Putamen (tissue), 1 donor: Measurements from ENCODE around the gene ADAMTS5.

Experiments used
- DNase-seq: peaks from one replicate; pipeline ENCODE4 v3.0.0-alpha.2; 2016; ENCODE audit warnings: low spot score

Gene ADAMTS5

DNA sequence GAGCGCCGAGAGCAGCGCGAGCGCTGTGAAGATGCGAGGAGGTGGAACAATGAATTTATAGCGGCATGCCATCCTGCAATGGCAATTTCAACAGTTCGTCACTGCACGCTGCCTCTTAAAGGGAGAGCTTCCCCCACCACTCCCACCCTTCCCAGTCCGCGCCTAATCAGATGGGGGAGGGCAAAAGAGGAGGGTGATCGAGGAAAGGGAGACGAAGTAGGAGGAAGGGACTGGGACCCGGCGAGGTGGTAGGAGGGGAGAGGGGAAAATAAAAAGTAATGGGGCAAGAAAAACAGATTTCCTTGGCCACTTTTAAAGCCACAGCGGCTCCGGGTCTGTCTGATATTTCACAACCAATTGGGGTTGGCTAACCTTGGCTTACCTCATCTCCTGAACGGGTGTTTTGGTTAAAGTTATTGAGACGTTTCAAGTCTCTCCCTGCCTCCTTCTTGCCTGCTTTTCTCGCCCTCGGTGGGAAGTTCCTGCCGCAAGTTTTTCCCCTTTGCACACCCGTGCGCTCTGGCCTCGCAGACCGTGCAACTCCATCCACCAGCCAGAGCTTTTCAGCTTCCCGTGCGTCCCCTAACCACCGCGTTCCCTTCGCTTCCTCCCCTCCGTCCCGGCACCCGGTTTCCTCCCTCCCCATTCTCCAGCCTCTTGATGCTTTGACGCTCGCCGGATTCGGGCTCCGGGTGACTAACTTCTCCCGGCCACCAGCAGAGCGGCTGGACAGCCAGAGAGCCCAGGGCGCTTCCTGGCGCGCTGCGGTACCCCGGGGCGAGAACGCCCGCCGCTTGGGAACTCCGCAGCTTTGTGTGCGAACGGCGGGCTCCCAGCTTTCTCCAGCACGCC, at the start of gene ADAMTS5:
ADAMTS5 (minus strand) TSS at position 27 of the 852 bp plus-strand sequence. CDS start 697 bp downstream, outside the sequence.
- peak; percentile 59 for DNase-seq

DNA sequence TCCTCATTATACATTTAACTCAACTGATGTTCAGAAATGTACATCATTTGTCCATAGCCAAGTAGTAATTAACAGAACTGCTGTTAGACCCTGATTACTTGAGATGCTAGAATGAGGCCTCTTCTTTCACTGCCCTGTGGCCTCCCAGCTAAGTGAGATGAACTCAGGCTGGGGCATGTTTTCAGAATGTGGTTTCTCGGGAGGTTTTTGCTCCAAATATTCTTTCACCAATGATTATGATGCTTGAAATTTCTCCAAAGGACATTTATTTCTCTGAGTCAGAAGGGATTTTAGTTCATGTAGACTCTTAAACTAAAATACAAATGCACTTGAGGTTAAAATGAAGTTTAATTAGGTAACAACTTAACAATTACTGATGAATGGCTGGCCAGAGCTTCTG, 34.6 kb upstream of the ADAMTS5 start:
- DNase-seq: no peak

DNA sequence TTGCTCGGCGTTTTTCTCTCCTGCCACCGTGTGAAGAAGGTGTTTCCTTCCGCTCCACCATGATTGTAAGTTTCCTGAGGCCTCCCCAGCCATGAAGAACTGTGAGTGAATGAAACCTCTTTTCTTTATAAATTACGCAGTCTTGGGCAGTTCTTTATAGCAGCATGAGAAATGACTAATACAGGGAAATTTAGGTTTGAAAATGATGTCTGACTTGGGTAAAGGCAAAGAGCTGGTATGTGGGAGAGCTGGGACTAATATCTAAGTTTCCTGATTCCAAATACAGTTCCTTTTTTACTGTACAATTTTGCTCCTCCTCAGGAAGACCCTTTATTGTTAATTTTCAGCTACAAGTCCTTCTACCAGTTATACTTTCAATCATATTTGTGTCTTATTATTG, 16.7 kb upstream of the ADAMTS5 start:
- no peak for DNase-seq

DNA sequence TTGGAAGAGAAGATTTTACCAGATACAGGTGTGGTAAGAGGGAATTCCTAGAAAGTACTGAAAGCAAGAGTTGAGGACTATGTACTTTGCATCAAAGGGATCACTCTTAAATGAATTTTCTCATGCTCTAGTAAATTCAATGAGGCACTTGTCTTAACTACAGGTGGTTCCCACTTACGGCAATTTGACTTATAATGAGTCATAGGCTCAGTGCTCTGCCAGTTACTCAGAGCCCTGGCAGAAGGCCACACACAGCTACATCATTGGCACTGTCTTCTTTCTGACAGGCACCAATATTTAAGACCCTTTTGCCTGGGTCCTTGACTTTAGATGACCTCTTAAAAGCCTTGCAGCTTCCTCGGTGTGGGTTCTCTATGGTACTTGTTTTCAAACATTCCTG, 15.9 kb upstream of the ADAMTS5 start:
- no peak for DNase-seq

DNA sequence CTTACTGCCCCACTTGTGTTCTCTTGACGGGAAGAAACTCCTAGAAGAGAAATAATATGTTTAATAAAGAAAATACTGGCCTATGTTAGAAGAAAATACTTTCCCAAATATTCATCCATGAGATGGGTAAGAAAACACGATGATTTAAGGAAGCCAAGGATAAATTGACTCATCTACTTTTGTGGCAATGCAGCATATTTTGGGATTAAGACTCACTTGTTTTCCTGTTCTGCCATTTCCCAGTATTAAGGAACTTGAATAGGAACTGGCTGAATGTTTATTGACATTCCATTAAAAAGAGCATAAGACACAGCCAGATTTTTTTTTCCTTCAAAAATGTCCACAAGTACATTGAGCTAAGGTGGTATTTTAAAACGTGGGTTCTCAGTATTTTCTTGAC, 10.9 kb upstream of the ADAMTS5 start:
- DNase-seq: no peak

DNA sequence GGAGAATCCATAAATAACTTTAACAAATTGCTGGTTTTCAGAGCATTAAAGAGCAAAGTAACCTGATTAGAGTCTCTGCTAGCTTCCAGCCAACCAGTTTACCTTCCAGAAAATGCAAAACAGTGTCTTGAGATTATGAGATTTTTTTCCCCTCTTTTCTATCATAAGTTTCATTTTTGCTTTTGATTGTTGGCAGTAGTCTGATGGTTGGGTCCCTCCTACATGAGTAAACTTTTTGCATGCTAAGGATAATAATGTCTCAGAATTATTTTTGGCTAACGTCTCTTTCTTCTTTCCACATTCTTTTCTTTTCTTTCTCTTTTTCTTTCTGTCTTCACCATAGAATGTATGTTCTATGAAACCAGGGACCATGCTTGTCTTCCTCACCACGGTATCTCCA, 6.3 kb upstream of the ADAMTS5 start:
- DNase-seq: no peak

DNA sequence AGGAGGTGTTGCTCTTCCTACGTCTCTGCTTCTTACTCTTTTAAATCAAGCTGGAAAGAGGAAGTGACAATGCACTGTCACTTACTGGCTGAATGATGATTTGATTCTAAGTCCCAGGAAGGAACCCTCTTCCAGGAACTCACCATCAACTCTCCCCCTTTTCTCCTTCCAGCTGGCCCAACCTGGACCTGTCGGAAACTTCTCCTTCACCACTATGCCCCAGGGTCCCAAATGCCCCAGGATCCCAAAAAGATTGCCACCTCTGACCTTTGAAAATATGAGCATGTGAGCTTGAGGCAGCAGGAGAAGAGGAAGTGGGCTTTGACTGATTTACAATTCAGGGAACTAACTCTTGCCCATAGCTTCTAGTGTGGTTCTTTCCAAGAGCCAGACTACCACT, 5.3 kb upstream of the ADAMTS5 start:
- DNase-seq: no peak

DNA sequence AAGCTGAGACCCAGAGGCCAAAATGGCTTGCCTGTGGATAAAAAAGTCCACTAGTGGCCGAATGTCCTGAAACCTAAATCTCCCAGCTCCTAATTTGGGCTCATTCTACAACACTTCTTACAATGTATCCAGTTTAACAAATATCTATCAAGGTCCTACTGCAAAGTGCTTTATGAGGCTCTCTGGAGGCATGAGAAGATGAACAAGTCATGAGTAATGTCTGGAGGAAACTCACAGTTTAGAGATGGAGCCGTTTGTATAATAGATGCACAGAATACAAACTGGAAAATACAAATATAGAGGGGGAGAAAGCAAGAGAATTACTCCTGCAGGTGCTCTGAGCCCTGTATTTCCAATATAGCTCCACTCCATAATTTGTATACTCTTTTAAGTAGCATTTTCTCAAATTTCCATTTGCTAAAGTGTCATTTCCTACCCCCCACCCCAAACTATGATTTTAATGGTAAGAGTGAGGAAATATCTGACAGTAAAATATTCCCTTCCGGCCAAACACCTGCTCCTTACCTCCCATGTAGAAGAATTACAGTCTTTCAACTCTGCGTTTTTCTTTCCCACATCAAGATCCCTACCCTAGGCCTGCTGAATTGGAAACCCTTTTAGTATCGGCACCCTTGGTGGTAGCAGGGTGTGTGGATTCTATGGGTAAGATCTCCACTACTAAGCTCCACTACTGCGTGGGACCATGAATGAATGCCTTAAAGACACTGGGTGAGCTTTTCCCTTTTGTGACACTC, 3.3 kb upstream of the ADAMTS5 start:
- DNase-seq: no peak

DNA sequence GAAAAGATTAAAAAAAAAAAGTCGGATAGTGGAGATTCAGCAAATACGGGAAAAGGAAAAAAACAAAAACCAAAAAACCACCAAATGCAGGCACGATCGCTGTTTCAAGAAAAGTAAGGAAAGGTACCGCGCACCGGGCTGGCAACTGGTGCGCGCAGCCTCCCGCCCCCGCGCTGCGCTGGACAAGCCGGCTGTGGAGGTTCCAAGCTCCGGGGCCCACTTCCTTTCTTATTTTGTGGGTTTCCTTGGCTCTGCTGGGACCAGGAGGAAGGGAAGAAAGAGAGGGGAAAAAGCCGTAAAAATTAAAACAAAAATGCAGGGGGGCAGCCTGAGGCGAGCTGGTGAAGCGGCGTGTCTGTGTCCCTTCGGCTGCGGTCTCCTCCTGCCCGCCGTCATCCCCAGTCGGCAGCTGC, 233 bp downstream of the ADAMTS5 start:
- no peak for DNase-seq

DNA sequence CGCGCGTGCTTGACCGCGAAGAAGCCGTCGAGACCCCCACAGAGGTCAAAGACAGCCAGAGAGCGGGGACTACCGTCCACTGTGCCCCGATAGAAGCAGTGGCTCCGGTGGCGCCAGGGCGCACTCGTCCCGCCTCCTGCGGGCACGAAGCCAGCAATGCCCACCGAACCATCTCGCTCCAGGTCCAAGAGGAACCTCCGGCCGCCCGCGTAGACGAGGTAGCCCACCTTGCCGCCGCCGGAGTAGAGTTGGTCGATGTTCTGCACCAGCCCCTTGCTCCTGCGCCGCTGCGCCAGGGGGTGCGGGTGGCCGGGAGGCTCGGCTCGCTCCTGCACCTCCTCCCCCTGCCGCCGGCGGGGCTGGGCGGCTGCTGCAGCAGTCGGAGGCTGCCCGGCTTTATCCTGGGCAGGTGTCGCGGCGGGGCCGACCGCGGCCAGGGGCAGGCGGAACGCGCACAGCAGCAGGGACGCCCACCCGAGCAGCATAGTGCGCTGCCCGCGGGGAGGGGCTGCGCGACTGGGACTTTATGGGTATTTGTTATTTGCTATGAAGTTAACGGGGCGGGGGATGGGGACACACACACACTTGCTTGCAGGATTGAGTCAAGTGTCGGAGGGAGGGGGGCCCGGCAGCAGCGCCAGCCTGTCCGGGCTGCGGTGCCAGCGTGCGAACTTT, 844 bp downstream of the ADAMTS5 start:
- no peak for DNase-seq

DNA sequence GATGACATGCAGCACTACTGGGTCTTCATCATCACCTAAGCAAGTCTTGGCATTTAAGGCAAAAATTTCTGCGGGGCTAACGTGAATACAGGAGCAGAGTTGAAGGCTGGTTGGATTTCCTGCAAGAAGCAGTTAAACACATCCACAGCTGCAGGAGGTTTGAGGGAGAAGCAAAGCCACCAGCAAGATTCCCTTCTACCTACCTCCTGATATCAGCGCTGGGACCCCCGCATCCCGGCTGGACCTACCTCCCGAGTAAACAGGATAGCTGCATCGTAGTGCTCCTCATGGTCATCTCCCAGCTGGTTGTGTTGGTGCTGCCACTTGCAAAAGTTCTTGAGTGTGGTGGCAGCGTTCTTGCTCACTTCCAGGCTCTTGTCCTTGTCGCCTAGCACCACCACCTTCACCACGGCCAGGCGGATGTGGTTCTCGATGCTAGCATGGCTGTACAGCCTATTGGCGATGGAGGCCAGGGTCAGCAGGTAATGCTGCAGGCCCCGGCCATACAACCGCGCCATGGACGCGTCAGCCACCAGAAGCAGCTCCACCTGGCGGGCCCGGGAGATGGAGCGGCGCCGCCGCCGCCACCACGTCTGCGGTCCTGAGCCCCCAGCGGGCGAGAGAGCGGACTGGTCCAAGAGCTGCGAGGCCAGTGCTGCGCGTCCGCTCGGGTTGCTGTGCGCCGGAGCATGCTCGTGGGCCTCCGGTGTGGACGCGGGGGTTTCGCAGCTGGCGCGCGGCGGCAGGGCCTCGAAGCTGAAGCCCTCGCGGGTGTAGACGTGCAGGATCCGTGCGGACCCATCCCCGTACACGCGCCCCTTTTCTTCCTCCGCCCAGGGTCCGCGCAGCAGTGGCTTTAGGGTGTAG, 1.6 kb downstream of the ADAMTS5 start:
- DNase-seq: no peak

DNA sequence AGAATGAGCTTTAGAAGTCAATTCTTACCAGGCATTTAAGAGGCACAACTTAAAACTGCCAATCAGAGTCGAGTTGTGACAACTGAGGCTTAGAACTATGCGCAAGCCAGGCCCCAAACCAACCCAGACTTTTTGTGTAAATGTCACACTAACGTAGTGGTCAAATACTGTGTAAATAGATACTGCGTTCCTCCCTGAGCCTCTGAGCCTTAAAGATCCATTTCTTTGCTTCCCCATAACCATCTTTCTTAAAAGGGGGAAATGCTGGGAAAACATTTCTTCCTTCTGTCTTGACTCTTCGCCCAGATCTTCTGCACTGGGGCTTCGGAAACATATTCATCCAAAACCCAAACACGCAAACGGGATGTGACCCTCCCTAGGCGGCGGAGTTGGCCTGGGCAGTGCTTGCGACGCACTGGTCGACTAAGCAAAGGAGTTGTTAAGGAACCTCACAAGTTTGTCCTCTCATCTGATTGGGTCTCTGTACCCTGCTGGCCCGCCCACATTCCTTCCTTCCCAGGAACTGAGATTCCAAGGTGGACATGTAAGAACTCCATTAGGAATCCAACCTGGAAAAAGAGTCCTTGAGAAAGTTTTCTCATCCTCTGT, 2.6 kb downstream of the ADAMTS5 start:
- no peak for DNase-seq

DNA sequence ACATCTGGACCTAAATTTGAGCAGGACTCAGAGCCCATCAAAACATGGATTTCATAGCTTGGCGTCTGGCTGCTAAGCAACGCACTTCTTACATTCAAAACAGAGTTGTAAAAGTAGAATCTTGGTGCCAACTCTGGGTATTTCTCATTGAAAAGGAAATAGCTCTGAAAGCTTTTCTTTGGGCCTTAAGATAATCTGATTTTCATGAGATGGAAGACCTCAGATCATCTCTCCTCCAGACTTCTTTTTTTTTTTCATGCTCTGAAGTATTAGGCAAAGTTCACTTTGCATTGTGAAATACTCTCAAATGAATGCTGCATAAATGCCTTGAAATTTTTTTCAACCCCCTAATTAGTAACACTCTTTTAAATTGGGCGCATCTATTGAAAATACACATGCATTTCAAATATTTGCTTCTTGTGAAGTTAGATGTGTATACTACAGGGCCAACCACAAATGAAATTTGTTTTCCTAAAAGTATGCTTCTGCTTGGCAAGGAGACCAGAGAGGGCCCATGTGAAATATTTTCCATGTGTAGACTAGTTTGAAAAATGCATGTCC, 4.2 kb downstream of the ADAMTS5 start:
- DNase-seq: no peak

DNA sequence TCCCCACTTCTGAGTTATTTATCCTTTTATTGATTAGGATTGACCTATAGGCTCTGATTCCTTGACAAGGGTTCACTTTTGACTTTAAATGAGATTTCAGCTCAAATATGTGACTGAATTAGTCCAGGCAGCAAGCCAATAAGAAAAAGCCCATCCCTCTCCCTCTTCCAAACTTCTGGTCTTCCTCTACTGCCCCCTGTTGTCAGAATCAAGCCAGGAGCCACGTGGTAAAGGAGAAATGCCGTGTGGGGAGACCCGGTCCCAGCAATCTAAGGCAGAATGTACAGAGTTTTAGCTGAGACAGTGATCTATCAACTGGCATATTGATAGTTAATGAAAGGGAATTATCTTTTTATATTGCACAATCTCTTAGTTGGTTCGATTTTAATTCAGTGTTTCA, 5.2 kb downstream of the ADAMTS5 start:
- no peak for DNase-seq

DNA sequence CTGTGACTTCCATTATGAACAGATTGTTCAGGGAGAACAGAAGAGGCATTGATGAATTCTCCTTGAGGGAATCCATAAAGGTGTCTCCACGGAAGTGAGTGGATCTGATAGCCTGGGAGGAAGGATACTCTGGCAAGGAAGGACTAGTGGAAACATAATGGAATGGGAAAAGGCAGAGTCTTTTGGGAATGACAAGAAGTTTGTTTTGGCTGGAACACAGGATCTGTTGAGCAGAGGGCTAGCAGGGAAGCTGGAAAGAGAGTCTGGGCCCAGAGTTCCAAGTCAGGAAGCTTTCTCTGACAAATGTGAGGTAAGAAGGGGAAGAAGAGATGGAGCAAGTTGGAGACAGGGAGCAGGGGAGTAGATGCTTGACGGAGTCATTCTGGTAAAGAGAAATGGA, 8.1 kb downstream of the ADAMTS5 start:
- DNase-seq: no peak

DNA sequence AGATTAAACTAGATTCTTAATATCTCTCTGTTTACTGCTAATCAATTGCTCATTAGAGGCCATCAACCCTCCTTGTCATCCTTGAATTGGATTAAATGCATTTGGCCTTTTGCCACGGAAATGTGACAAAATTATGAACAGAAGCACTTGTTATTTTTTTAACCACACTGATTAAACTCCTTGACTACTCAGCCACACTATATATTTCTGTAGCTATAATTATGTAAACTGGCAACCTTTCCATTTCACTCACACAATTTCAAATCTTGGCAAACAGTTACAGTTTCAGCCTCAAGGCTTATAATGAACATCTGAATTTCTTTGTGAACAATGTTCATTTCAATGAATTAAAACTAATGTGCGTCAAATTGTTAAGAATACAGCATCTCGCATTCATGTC, 10.1 kb downstream of the ADAMTS5 start:
- no peak for DNase-seq

DNA sequence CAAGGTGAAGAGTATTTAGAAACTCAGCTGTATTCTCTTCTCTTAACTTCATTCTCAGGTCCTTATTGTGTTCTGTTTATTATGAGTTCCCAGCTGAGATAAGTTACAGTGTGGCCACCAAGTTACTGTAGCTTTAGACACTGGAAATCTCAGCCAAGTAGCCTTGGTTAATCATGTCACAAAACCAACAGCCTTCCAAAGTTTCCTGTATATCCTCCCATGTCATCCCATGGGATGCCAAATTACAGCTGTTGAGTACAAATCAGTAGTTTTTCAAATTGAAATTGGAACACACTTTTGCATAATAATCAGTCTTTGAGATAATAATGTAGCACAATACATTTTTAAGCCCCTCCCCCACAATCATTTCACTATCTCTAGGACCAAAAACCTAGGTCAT, 10.7 kb downstream of the ADAMTS5 start:
- DNase-seq: no peak

DNA sequence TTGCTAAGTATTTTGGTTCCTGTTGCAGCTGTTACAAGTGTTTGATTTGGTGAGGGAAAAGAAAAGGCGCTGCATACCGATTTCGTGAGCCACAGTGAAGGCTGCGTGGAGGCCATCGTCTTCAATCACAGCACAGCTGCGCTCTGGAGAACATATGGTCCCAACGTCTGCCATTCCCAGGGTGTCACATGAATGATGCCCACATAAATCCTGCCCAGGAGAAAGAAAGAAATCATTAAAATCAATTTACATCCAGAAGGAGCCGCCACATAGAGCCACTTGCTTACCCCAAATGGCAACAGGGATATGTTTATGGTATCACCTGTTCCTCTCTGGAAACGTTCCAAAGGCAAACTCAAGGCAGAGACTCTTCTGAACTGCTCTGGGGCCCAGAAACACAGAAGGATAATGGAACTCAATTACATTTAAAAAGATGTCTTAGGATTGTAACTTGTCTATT, 12.2 kb downstream of the ADAMTS5 start:
- DNase-seq: no peak

DNA sequence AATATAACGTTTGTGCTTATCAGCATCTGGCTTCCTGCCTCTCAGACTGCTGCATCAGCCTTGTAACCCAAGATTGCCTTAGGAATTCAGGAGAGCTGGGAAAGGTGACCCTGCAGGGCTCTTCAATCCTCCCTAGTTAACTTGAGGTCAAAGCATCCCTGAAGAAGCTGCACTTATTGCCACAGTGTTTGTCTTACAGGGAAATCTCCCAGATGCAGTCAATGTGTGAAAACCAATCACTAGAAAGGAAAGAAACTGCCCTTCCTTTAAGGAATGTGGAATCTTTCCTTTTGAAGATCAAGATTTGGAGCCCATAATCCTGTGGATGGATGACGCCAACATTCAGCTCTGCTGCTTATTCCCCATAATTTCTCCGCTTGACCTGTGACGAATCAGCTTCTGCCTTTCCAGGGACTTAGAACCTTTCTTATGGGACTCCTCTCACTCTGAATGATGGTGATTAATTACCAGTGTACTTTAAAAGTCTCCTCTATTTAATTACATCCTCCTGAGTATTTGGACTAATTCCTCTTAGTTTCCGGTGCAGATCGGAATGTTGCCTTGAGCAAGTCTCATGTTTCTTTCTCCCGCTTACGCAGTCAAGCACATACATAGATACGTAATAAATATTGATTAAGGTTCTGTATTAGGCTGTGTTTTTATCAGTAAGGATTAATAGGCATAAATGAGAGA, 14.4 kb downstream of the ADAMTS5 start:
- no peak for DNase-seq

DNA sequence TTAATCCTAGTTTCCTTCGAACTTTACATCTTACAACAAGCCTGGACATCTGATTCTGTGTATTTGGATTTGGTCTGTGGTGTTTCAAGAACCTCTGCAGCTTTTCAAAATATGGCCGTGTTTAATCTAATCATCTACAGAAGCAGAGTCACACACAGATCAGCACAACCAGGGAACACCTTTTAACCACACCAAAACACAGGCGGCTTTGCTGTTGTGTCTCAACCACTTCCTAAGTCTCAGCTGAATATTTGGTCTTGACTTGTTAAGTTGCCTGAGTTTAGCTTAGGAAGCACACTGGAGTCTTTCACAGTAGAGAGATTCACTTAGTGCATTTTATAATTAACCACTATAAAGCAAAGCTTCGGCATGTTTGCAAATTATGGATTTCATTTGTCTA, 17.1 kb downstream of the ADAMTS5 start:
- no peak for DNase-seq
